A549 (cell line): Measurements from ENCODE around the gene ZSWIM5.
"Not testable (repeated sequence)": the region's sequence is repeated elsewhere in the genome, so short reads cannot be mapped to it uniquely, and the experiment has no call there.

Experiments
- CTCF ChIP-seq: fragments of >200 bp; sonication (Bioruptor Twin); formaldehyde crosslinking; IDR thresholded peaks from 3 replicates; pipeline ENCODE4 v1.5.1; 2016
- EP300 ChIP-seq, 2 experiments: fragments of >200 bp; sonication (Bioruptor Twin); formaldehyde crosslinking; IDR thresholded peaks; 2 replicates in 1 of 2; 3 replicates in 1 of 2; pipeline ENCODE4 v1.6.1; 2016 to 2017
- KDM5A ChIP-seq: fragments of 200-600 bp; sonication (generic); IDR thresholded peaks from 2 replicates; pipeline ENCODE4 v1.6.1; 2016; ENCODE audit warnings: antibody characterized with exemption, mild to moderate bottlenecking
- MAX ChIP-seq: IDR thresholded peaks from 2 replicates; pipeline ENCODE4 v1.6.1; 2012
- NR3C1 ChIP-seq: fragments of >200 bp; sonication (Bioruptor Twin); formaldehyde crosslinking; IDR thresholded peaks from 3 replicates; pipeline ENCODE4 v1.6.1; 2017
- POLR2A ChIP-seq: IDR thresholded peaks from 2 replicates; pipeline ENCODE4 v1.6.1; 2012; ENCODE audit warnings: mild to moderate bottlenecking, low read length
- RAD21 ChIP-seq, 2 experiments: fragments of >200 bp in 1 of 2; sonication (Bioruptor Twin) in 1 of 2; formaldehyde crosslinking in 1 of 2; IDR thresholded peaks in 1 of 2; conservative IDR thresholded peaks in 1 of 2; 2 replicates in 1 of 2; 3 replicates in 1 of 2; pipeline ENCODE4 v1.6.1; 2012 to 2018; ENCODE audit warnings: inconsistent platforms in 1 of 2
- RCOR1 ChIP-seq: fragments of 150-350 bp; IDR thresholded peaks from 2 replicates; pipeline ENCODE4 v1.6.1; 2014; ENCODE audit warnings: antibody characterized with exemption, low read length, low read depth
- SMC3 ChIP-seq: fragments of >200 bp; sonication (Bioruptor Twin); formaldehyde crosslinking; IDR thresholded peaks from 3 replicates; pipeline ENCODE4 v1.6.1; 2018; ENCODE audit warnings: inconsistent platforms
- TFCP2L1 ChIP-seq: fragments of 250-450 bp; sonication (Bioruptor Pico); IDR thresholded peaks from 2 replicates; pipeline ENCODE4 v1.5.0; 2021; ENCODE audit warnings: mild to moderate bottlenecking
- TF ChIP-seq, protein P1 (sequence below): fragments of 450-650 bp; IDR thresholded peaks from 2 replicates; pipeline ENCODE4 v1.6.1; 2014; ENCODE audit warnings: antibody characterized with exemption
- TF ChIP-seq, protein P2 (sequence below): IDR thresholded peaks from 2 replicates; pipeline ENCODE4 v1.6.1; 2012
- TF ChIP-seq, protein P3 (sequence below): fragments of 200-600 bp; sonication (generic); IDR thresholded peaks from 2 replicates; pipeline ENCODE4 v1.6.1; 2016; ENCODE audit warnings: antibody characterized with exemption, mild to moderate bottlenecking, moderate library complexity

GRCh38 chr1:45246359-45246758 lies 40.0 kb upstream of the ZSWIM5 start:
- TF ChIP-seq CTCF; POLR2A; NR3C1; MAX; RAD21 (conservative IDR thresholded peaks at IDR 0.05 in 1 of 2, IDR thresholded peaks at IDR 0.05 in 1 of 2); EP300 (IDR thresholded peaks at IDR 0.05); SMC3; KDM5A; TFCP2L1; RCOR1: not testable (repeated sequence)
- TF ChIP-seq, protein P1, sequence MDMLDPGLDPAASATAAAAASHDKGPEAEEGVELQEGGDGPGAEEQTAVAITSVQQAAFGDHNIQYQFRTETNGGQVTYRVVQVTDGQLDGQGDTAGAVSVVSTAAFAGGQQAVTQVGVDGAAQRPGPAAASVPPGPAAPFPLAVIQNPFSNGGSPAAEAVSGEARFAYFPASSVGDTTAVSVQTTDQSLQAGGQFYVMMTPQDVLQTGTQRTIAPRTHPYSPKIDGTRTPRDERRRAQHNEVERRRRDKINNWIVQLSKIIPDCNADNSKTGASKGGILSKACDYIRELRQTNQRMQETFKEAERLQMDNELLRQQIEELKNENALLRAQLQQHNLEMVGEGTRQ: not testable (repeated sequence)
- TF ChIP-seq, protein P2, sequence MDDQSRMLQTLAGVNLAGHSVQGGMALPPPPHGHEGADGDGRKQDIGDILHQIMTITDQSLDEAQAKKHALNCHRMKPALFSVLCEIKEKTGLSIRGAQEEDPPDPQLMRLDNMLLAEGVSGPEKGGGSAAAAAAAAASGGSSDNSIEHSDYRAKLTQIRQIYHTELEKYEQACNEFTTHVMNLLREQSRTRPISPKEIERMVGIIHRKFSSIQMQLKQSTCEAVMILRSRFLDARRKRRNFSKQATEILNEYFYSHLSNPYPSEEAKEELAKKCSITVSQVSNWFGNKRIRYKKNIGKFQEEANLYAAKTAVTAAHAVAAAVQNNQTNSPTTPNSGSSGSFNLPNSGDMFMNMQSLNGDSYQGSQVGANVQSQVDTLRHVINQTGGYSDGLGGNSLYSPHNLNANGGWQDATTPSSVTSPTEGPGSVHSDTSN: not testable (repeated sequence)
- TF ChIP-seq, protein P3, sequence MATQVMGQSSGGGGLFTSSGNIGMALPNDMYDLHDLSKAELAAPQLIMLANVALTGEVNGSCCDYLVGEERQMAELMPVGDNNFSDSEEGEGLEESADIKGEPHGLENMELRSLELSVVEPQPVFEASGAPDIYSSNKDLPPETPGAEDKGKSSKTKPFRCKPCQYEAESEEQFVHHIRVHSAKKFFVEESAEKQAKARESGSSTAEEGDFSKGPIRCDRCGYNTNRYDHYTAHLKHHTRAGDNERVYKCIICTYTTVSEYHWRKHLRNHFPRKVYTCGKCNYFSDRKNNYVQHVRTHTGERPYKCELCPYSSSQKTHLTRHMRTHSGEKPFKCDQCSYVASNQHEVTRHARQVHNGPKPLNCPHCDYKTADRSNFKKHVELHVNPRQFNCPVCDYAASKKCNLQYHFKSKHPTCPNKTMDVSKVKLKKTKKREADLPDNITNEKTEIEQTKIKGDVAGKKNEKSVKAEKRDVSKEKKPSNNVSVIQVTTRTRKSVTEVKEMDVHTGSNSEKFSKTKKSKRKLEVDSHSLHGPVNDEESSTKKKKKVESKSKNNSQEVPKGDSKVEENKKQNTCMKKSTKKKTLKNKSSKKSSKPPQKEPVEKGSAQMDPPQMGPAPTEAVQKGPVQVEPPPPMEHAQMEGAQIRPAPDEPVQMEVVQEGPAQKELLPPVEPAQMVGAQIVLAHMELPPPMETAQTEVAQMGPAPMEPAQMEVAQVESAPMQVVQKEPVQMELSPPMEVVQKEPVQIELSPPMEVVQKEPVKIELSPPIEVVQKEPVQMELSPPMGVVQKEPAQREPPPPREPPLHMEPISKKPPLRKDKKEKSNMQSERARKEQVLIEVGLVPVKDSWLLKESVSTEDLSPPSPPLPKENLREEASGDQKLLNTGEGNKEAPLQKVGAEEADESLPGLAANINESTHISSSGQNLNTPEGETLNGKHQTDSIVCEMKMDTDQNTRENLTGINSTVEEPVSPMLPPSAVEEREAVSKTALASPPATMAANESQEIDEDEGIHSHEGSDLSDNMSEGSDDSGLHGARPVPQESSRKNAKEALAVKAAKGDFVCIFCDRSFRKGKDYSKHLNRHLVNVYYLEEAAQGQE: not testable (repeated sequence)
